Raji (cell line): ENCODE measurements around the gene LIPE.
A peak's percentile ranks its signal among the peaks of the same experiment; 100 is the strongest.

ENCODE experiments used
- POLR2A ChIP-seq: IDR thresholded peaks from 2 replicates; pipeline ENCODE4 v1.6.1; 2011; ENCODE audit warnings: low read depth, low read length, control low read depth; ENCODE audit not compliant: insufficient read depth

Gene LIPE

GRCh38 chr19:42386974-42387707, 40.0 kb downstream of the LIPE start:
- peak; percentile 48; the same call in 1 of the 2 replicates for TF ChIP-seq POLR2A

- no peak for TF ChIP-seq POLR2A
Observed at GRCh38 chr19:42380155-42380554, 47.0 kb downstream of the LIPE start.

- TF ChIP-seq POLR2A = no peak
Observed at GRCh38 chr19:42378225-42379215, 48.7 kb downstream of the LIPE start.

GRCh38 chr19:42376177-42376555, 51.0 kb downstream of the LIPE start:
- TF ChIP-seq POLR2A = no peak

- no peak for TF ChIP-seq POLR2A
Observed at GRCh38 chr19:42375415-42376176, 51.6 kb downstream of the LIPE start.

- TF ChIP-seq POLR2A = no peak
Observed at GRCh38 chr19:42374826-42375376, 52.3 kb downstream of the LIPE start.

GRCh38 chr19:42370626-42371175, 56.5 kb downstream of the LIPE start:
- TF ChIP-seq POLR2A = no peak

GRCh38 chr19:42370068-42370520, 57.1 kb downstream of the LIPE start:
- no peak for TF ChIP-seq POLR2A

GRCh38 chr19:42369433-42370067, 57.6 kb downstream of the LIPE start:
- no peak for TF ChIP-seq POLR2A

- TF ChIP-seq POLR2A = no peak
Observed at GRCh38 chr19:42368765-42369164, 58.4 kb downstream of the LIPE start.

GRCh38 chr19:42368360-42368759, 58.8 kb downstream of the LIPE start:
- no peak for TF ChIP-seq POLR2A

- no peak for TF ChIP-seq POLR2A
Observed at GRCh38 chr19:42367929-42368328, 59.3 kb downstream of the LIPE start.

GRCh38 chr19:42366673-42367072, 60.5 kb downstream of the LIPE start:
- no peak for TF ChIP-seq POLR2A
